HG02943 (cell line): ENCODE measurements around the gene FAR2.
"Not testable (repeated sequence)": the region's sequence is repeated elsewhere in the genome, so short reads cannot be mapped to it uniquely, and the experiment has no call there.

Experiments
- ATAC-seq: cut with Tn5 transposase; IDR thresholded peaks from one replicate; pipeline ENCODE4 v1.9.1; 2021; ENCODE audit warnings: mild to moderate bottlenecking, low read depth, moderate library complexity; ENCODE audit not compliant: unreplicated experiment

Gene FAR2

GRCh38 chr12:29229937-29230336, 80.9 kb downstream of the FAR2 start:
- ATAC-seq, result no peak

- no peak for ATAC-seq
Measured at GRCh38 chr12:29230800-29231560, 81.9 kb downstream of the FAR2 start.

- ATAC-seq, result no peak
Measured at GRCh38 chr12:29232086-29232485, 83.0 kb downstream of the FAR2 start.

GRCh38 chr12:29234552-29234951, 85.5 kb downstream of the FAR2 start:
- ATAC-seq, result no peak

- ATAC-seq, result no peak
Measured at GRCh38 chr12:29234965-29235626, 86.0 kb downstream of the FAR2 start.

GRCh38 chr12:29238822-29239291, 89.8 kb downstream of the FAR2 start:
- ATAC-seq, result no peak

- no peak for ATAC-seq
Measured at GRCh38 chr12:29239336-29239735, 90.3 kb downstream of the FAR2 start.

- no peak for ATAC-seq
Measured at GRCh38 chr12:29240441-29240840, 91.4 kb downstream of the FAR2 start.

- ATAC-seq, result peak; percentile 57
Measured at GRCh38 chr12:29241821-29242591, 92.9 kb downstream of the FAR2 start.

- no peak for ATAC-seq
Measured at GRCh38 chr12:29242921-29243431, 93.9 kb downstream of the FAR2 start.

GRCh38 chr12:29244159-29244765, 95.2 kb downstream of the FAR2 start:
- no peak for ATAC-seq

GRCh38 chr12:29245246-29245645, 96.2 kb downstream of the FAR2 start:
- ATAC-seq, result no peak

- ATAC-seq, result no peak
Measured at GRCh38 chr12:29249930-29250329, 100.9 kb downstream of the FAR2 start.

GRCh38 chr12:29253906-29254625, 105.0 kb downstream of the FAR2 start:
- ATAC-seq, result no peak

GRCh38 chr12:29255042-29255441, 106.0 kb downstream of the FAR2 start:
- no peak for ATAC-seq

- no peak for ATAC-seq
Measured at GRCh38 chr12:29256598-29256997, 107.5 kb downstream of the FAR2 start.

GRCh38 chr12:29257687-29258086, 108.6 kb downstream of the FAR2 start:
- ATAC-seq, result not testable (repeated sequence)

- no peak for ATAC-seq
Measured at GRCh38 chr12:29264424-29264823, 115.3 kb downstream of the FAR2 start.

- no peak for ATAC-seq
Measured at GRCh38 chr12:29269706-29270408, 120.8 kb downstream of the FAR2 start.
